ENCODE results near the gene LRCH2. TPM values are rescaled to one million over a fixed set of nuclear protein-coding genes. Genes with fewer than 3 reads are reported as not detected.
"Not testable (repeated sequence)": the region's sequence is repeated elsewhere in the genome, so short reads cannot be mapped to it uniquely, and the experiment has no call there.

The LRCH2 gene, protein sequence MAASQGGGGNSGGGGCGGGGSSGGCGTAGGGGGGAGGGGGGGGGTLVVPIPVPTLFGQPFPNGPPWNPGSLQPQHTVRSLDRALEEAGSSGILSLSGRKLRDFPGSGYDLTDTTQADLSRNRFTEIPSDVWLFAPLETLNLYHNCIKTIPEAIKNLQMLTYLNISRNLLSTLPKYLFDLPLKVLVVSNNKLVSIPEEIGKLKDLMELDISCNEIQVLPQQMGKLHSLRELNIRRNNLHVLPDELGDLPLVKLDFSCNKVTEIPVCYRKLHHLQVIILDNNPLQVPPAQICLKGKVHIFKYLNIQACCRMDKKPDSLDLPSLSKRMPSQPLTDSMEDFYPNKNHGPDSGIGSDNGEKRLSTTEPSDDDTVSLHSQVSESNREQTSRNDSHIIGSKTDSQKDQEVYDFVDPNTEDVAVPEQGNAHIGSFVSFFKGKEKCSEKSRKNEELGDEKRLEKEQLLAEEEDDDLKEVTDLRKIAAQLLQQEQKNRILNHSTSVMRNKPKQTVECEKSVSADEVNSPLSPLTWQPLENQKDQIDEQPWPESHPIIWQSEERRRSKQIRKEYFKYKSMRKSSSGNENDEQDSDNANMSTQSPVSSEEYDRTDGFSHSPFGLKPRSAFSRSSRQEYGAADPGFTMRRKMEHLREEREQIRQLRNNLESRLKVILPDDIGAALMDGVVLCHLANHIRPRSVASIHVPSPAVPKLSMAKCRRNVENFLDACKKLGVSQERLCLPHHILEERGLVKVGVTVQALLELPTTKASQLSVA
- total RNA-seq (2014; rRNA removed; shearing (Covaris generic)), result 8.7 and 15.8 TPM in 2 replicates

DNA sequence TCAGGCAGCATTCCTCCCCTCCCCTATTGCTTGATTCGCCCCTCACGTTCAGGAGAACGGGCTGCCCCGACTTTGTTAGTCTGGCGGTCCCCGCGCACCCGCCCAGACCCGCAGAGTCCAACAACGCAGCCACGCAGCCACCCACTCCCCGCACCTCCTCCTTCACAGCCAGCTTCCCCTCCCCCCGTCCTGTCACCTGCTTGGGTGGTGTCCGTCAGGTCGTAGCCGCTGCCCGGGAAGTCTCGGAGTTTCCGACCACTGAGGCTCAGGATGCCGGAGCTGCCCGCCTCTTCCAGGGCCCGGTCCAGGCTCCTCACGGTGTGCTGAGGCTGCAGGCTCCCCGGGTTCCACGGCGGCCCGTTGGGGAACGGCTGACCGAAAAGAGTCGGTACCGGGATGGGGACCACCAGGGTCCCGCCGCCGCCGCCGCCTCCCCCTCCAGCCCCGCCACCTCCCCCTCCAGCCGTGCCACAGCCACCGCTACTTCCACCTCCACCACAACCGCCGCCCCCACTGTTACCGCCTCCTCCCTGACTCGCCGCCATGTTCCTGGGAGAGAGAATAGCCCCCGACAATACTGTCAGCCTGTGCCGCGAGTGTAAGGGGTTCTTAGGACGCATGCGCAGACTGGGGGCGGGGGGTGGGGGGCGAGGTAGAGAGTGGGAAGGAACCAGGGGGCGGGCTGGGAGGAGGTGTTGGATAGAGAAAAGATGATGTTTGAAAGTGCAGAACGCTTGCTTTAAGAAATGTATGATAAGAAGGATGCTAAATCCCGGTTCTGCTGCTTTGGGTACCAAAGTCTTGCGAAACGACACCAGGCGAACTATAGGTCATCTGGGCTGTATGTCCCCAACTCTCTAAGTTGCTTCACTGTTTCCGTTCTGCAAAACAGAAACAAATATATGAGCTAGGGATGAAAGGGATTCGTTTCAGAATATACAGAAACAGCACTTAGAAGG, at the start of gene LRCH2:
TSS of gene LRCH2 (minus strand) at position 600 of the 959 bp plus-strand sequence. CDS start at position 545, 55 bp downstream.
- DNase-seq (ENCODE audit: low read depth), result peak; percentile 56

DNA sequence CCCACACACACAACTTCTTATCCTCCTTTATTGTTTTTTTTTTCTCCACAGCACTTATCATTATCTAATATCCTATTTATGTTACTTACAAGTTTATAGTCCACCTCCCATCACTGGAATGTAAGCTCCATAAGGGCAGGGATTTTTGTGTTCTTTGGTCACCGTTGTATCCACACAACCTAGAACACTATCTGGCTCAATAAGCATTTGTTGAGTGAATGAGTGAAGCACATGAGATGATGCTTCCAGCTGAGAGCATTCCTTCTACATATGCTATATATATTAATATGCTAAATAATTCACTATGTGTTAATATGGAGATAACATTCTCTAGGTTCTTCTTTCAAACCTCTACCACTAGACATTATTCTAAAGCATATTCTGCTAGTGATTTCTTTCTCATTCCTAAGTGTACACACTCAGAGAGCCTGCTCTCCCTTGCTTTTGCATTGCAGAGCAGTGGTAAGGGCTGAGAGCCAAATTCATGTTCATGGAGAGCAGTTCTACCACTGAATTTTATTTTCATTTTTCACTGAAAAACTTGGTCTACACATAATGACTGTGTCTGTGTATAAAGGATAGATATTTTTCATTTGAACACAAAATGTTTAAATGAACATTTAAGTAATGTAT, 35.3 kb upstream of the LRCH2 start:
- no peak for DNase-seq (ENCODE audit: low read depth)

DNA sequence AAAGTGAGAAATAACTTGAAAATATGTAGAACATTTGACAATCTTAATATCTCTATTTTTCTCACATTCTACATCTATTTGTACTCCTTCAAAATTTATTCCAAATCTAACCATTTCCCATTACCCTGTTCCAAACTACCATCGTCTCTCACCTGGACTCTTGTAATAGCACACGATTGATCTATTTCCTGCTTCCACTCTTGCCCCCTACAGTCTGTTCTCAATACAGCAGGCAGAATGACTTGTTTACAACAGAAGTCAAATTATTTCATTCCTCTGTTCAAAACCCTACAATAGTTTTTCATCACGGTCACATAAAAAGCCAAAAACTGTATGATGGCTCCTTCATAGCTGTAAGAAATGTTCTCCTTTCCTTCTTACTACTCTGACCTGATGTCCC, 34.5 kb upstream of the LRCH2 start:
- DNase-seq (ENCODE audit: low read depth), result peak; percentile 31

DNA sequence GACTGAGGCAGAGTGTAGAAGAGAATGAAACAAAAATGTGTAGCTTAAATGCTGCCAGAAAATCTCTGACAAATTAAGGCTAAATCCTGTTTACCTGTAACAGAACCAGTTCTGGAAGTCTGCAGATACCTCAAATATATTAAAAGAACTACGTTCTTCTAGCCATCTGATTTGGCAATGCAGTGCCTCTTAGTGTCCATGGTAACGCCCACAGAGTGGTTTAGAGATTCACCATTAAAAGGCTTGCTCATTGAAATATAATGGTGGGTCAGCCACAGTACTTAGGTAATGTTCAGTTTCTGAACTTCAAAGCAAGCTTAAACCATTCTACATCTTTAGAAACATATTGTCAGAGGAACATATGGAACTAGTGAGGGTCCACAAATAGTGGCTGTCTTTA, 32.4 kb upstream of the LRCH2 start:
- peak; percentile 72 for DNase-seq (ENCODE audit: low read depth)

DNA sequence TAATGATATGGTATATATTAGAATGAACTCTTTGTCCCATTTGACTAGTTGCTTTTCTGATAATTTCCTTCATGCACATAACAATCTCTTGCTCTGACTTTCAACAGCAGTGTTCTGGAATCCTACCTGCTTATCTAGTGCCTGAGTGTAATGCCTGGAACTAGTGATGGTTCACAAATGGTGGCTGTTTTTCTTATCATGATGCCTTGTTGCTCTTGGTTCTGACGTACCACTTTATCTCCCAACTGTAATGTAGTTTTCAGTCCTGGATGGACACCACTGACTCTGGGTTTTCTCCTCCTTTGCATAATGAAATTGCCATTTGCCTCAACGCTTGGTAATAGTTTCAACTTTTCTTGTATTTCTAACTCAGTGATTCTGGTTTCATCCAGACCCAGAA, 30.1 kb upstream of the LRCH2 start:
- no peak for DNase-seq (ENCODE audit: low read depth)

DNA sequence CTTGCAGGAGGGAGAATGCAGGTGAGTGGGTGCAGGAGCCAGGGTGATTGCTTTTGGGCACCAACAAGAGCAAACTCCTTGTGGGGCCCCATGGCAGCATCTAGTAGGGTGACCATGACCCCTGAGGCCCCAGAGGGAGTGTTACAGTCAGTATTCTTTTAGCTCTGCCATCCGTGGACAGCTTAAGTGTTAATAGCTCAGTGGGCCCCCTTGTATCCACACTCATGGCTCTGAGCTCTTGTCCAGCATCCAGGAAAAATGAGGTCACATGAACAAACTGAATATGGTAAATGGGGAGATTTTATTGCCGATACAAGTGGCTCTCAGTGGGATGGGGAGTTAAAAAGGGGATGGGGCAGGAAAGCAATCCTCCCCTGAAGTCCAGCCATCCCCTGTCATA, 27.3 kb upstream of the LRCH2 start:
- DNase-seq (ENCODE audit: low read depth), result no peak

DNA sequence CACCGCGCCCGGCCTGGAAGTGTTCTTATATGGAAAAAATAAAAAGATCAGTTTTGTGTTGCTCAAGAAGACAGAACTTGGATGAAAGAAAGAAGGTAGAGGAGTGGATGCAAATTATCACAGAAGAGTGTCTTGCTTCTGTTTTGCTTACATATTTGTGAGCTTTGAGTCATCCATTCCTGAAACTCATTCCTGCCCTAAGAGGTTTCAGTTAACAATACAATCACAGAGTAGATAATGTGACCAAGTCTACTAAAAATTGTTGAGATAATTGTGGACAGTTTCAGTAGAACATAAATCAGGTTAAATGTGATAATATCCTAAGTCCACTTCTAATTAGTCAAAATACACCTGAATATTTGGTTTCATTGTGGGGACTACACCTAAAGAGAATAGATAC, 26.4 kb upstream of the LRCH2 start:
- peak; percentile 73 for DNase-seq (ENCODE audit: low read depth)

DNA sequence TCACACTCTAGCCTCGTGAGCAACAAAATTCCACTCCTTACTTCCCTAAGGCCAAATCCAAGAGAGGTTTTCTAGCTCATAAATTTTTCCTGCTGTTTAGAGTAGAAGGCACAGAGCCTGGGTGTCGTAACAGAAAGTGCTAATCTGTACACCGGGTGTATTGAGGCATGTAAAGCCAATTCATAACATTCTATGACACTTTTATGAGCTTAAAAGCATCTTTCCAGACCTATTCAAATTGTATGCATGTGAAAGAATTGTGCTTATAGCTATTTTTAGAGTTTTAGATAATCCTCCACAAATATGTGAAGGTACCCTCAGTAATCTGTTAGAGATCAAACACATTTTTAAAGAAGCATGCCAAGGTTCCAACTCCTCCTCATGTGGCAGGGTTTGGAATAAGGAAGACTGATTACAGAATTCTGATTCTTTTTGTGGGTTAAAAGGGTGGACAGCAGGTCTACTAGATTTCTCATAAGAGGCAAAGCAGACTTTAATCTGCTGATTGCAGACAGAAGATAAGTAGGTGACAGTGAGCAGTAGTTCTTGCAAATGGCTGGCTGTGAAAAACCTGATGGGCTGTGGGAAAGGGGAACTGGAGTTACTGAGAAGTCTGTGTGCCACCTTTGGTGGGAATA, 25.5 kb upstream of the LRCH2 start:
- DNase-seq (ENCODE audit: low read depth), result peak; percentile 88

DNA sequence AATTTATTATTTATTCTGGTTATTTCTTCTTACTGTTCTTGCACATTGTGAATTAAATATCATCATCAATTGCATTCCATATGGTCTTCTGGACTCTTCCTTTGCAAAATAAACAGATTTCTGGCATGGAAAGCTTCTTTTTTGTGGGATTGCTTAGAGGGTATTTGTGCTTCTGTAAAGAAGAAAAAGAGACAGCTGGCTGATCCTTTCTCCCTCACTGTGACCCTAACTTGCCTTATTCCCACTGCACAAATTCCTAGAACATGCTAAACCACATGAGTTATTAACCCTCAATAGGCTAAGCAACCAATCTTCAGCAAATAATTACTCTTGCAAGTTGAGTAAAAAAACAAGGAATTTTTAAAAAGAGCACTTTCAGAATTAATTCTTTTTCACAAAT, 23.8 kb upstream of the LRCH2 start:
- no peak for DNase-seq (ENCODE audit: low read depth)

DNA sequence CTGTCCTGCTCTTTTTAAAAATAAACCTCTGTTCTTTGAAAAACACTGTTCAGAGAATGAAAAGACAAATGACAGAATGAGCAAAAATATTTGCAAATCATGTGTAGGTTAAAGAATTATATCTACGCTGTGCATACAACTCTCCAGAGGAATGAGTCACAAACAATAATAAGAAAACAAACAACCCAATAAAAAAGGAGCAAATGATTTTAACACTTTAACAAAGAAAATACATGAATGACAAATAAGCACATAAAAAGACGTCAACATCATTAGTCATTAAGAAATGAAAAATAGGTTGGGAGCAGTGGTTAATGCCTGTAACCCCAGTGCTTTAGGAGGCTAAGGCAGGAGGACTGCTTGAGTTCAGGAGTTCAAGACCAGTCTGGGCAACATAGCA, 21.1 kb upstream of the LRCH2 start:
- DNase-seq (ENCODE audit: low read depth), result peak; percentile 24

DNA sequence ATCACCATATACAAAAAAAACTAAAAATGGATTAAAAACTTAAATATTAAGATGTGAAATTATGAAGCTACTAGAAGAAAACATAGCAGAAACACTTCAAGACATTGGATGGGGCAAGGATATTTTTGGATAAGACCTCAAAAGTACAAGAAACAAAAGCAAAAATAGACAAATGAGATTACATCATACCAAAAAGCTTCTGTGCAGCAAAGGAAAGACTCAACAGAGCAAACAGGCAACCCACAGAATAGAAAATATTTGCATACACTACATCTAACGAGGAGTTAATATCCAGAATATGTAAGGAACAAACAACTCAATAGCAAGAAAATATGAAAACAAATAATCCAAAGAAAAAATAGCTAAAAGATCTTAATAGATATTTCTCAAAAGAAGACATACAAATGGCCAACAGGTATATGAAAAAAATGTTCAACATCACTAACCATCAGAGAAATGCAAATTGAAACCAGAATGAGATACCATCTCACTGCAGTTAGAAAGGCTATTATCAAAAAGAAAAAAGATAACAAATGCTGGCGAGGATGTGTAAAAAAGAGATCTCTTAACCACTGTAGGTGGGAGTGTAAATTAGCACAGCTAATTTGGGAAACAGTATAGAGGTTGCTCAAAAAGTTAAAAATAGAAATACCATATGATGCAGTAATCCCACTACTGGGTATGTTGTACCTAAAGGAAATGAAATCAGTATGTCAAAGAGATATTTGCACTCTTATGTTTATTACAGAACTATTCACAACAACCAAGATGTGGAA, 17.8 kb upstream of the LRCH2 start:
- no peak for DNase-seq (ENCODE audit: low read depth)

DNA sequence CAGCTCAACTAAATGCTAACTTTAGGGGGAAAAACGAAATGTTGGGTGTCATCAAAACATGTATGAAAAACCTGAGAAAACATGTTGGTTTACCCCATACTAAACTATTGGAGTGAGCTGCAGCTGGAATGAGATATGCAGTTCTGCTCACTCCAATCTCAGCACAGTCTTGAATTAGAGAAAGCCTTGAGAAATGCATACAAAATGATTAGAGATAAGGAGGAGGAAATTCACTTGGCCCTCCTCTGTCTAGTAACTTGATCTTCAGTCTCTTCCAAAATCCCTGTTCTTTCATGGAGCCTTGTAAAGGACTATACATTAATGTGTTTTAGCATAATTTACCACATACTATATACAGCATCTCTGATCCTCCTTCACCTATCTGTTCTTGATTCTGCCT, 3.2 kb upstream of the LRCH2 start:
- DNase-seq (ENCODE audit: low read depth), result no peak

DNA sequence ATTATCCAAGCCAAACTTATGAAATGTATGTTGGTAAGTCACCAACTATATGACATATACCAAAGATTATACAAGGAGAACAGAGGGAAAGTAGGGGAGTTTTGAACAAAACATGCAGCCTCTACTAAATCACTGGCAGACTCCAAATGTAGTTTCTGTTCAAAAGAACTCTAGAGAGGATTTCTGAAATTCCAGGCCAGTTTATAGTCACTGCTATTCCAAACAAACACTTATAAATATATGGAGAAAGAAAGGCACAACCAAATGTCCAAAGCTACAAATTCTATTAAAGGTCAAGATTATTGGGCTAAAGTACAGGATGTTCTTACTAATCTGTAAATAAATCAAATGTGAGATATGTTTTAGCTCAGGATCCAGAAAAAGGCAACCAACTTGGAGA, 2.7 kb upstream of the LRCH2 start:
- no peak for DNase-seq (ENCODE audit: low read depth)

DNA sequence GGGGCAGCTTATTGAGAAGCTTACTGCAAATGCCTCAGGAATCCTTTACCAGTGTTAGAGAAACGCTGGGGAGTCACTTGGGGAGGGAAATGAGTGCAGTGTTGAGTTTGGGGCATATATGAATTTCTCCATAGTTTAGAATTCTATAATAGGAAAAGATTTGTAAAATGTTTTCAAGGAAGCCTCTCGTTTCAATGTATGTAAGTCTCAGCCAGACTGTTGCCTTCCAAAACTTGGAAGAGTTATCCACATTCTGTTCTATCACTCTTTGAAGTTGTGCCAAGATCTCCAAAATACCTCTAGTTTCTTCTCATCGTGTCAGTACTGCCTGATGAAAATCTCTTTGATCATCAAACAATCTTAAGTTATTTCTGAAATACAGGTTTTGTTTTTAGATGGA, 565 bp upstream of the LRCH2 start:
- DNase-seq (ENCODE audit: low read depth), result no peak

DNA sequence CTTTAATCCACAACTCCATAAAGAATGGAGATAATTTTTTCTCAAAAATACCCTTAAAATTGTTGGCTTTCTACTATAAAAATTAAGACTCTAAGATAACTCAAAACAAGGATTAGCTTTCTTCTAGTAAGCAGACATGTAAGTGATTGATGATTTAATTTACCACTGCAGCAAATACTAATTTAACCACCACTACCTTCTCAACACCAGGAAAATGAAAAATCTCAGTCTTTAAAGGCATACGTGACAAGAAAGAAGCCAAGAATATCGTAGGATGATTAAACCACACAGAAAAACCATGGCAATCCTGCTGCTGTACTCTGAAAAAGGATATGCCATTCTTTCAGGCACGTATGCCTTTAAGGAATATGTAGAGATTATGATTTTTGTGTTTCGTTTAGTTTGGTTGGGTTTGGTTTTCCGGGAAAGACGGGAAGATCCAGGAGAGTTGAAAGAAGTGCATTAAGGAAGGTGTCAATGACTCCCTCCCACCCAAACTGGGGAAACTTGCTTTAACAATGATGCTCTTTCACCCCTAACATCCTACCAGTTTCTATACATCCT, 881 bp downstream of the LRCH2 start:
- DNase-seq (ENCODE audit: low read depth), result peak; percentile 23

DNA sequence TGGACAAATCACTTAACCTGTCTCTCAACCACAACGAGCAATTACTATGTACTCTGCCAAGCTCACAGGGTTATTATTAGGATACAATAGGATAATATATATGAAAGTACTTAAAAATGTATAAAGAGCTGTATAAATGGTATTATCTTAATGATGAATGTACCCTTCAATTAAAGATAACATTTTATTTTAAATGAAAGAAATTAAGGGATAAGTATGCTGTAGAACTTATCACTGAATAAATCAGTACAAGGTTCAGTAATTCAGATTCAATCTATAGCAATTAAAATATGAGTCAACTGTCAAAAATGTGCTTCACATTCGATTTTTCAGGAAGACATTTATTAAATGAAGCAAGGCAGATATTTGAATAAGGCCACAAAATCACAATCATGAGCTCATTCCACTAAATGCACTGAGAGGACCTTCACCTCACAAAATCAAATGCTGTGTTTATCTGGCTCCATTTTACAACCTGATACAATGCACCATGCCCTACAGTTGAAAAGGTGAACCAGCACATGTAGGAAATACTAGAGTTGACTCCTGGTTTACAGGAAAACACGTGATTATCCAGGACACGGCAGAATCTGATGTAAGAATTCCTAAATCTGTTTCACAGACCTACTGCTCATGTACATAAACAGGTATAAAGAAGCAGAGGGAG, 4.4 kb downstream of the LRCH2 start:
- DNase-seq (ENCODE audit: low read depth), result peak; percentile 64

DNA sequence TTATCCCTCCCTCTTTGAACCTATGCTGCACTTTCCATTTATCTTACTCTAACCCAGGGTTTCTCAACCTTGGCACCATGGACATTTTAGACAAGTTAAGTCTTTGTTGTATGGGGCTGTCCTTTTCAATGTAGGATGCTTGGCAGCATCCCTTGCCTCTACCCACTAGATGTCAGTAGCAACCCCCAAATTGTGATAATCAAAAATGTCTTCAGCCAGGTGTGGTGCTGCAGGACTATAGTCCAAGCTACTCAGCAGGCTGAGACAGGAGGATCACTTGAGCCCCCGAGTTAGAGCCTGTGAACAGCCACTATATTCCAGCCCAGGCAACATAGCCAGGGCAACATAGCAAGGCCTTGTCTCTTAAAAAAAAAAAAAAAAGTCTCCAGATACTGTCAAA, 7.0 kb downstream of the LRCH2 start:
- peak; percentile 68 for DNase-seq (ENCODE audit: low read depth)

DNA sequence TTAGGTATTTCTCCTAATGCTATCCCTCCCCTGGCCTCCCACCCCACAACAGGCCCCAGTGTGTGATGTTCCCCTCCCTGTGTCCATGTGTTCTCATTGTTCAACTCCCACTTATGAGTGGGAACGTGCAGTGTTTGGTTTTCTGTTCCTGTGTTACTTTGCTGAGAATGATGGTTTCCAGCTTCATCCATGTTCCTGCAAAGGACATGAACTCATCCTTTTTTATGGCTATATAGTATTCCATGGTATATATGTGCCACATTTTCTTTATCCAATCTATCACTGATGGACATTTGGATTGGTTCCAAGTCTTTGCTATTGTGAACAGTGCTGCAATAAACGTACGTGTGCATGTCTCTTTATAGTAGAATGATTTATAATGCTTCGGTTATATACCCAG, 16.6 kb downstream of the LRCH2 start:
- not testable (repeated sequence) for DNase-seq (ENCODE audit: low read depth)

DNA sequence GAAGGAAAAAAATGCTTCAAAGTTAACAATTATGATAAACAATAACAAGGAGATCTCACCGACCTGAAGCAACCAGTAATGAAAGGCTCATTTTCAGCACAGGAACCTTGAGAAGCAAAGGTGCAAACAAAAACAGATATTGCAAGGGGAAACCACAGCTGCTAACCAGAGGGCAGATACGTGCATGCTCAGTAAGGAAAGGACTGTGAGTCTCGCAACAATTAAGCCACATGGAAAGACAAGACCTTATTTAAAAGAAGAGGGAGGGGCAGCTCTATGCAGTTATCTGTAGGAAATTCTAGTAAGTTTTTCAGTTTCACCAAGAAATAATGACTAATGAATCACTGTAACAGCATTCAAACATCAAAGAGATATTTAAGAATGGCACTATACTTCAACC, 19.3 kb downstream of the LRCH2 start:
- DNase-seq (ENCODE audit: low read depth), result no peak

Data from M059J (cell line).